ENCODE measurements around the gene XRRA1. TPM values are rescaled to one million over a fixed set of nuclear protein-coding genes. Genes with fewer than 3 reads are reported as not detected.
A peak's percentile ranks its signal among the peaks of the same experiment; 100 is the strongest.

Gene XRRA1
- total and polyA plus RNA-seq, 2 of the 4 experiments (the other 2 are of a cell fraction), result 5.4 to 6.3 TPM

DNA sequence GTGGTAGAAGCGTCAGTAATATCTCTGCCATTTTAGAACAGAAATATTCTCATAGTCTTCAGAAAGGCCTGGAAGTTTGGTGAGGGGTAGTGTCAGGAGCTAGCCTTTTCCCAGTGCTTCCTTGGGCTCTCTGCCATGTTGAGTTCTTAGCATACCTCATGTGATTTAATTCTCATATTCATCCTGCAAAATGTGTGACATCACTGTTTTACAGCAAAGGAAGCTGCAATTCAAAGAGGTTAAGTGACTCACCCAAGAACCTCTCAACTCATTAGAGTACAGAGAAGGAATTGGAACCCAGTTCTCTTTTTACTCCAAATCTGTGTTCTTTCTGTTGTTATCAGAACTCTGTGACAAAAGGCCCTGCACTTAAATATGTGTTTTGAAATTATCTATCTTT lies 128.1 kb downstream of the XRRA1 start:
- peak overlapping the region; percentile 92; the same call in 1 of the 2 replicates for H3K4ac ChIP-seq (ENCODE audit: low read depth, low read length)
- intact Hi-C loops (cut with micrococcal nuclease), result no loop called here
- H3K79me1 ChIP-seq (ENCODE audit: low read depth in 1 of 2, low read length in 2 of 2), result peaks cover 21 to 45% of the 10 kb centered on the region in 2 experiments
- peaks cover 5% of the 10 kb centered on the region; the same call in 1 of the 2 replicates for H3K36me3 ChIP-seq (ENCODE audit: control insufficient read depth, insufficient read depth, low read length)
- peak overlapping the region; percentile 68; the same call in 1 of the 2 replicates for H2BK20ac ChIP-seq (ENCODE audit: low read depth, low read length)
- H4K91ac ChIP-seq (ENCODE audit: insufficient read depth, low read depth, low read length), result peak overlapping the region; percentile 72; the same call in 1 of the 2 replicates
- peak overlapping the region; percentile 78; the same call in 1 of the 2 replicates for H2BK120ac ChIP-seq (ENCODE audit: low read depth, low read length)
- H3K4me2 ChIP-seq (ENCODE audit: low read depth, low read length), result 0 out of 2 replicates have a peak overlapping the region, but pooled peaks have one; percentile 1
- peak overlapping the region; percentile 51; the same call in 2 of the 3 replicates for H2BK15ac ChIP-seq (ENCODE audit: low read depth, low read length)
- BruUV-seq (replicated peaks), result no TSS peak
- 0 out of 2 replicates have a peak, but pooled peaks cover 3% of the 10 kb centered on the region for H3K9me1 ChIP-seq (ENCODE audit: insufficient read depth, low read length)
- ChIA-PET POLR2A (ENCODE audit: unreplicated experiment) (no interaction called here), CTCF (interaction anchor here (0.6 kb wide), 1 partner anchor 1112 kb away, joined by 3 read pairs; no protein-coding TSS in a partner anchor)
- peak; percentile 61 for ATAC-seq (ENCODE audit: low read depth)
- H3K56ac ChIP-seq (ENCODE audit: extremely low read depth, insufficient read depth, low read length), result no peak overlapping the region
- dilution Hi-C loops (cut with HindIII; ENCODE audit: low sequenced_read_pairs, unreplicated experiment), result no loop called here
- peak overlapping the region; percentile 8 to 77; a peak in 2 of 4 replicates for H4K8ac ChIP-seq (ENCODE audit: low read depth in 2 of 2, low read length in 2 of 2)
- no peak overlapping the region for H3K27ac ChIP-seq (ENCODE audit: insufficient read depth, low read length)
- peak overlapping the region; percentile 91 for H2BK5ac ChIP-seq (ENCODE audit: low read depth, low read length, poor library complexity, severe bottlenecking)
- no peak overlapping the region for H3K9ac ChIP-seq (ENCODE audit: low read depth, low read length)
- in situ Hi-C loops (cut with MboI; ENCODE audit: low sequenced_read_pairs), result no loop called here
- WGBS, 2 experiments (ENCODE audit: extremely low coverage in 2 of 2, insufficient read length in 1 of 2), result no CpG with 5 or more reads among the region's 1 CpG
- H4K5ac ChIP-seq (ENCODE audit: low read depth, low read length), result peak overlapping the region; percentile 46; the same call in 1 of the 2 replicates
- peaks cover 19% of the 10 kb centered on the region for H3K4me1 ChIP-seq (ENCODE audit: control insufficient read depth, insufficient read depth, low read length)
- peak overlapping the region; percentile 85 for H3K14ac ChIP-seq (replicated peaks; ENCODE audit: low read depth, low read length)
- H2AK5ac ChIP-seq (ENCODE audit: low read depth, low read length), result peak overlapping the region; percentile 89; the same call in 1 of the 2 replicates
- peak overlapping the region; percentile 80; the same call in 1 of the 2 replicates for H3K18ac ChIP-seq (ENCODE audit: low read depth, low read length)
- no peak overlapping the region for H3K4me3 ChIP-seq (ENCODE audit: insufficient read depth, low read depth, low read length)
- H3K23ac ChIP-seq (ENCODE audit: low read depth, low read length), result peak overlapping the region; percentile 66; the same call in 1 of the 2 replicates
- DNase-seq, result peak; percentile 99
- H2AK9ac ChIP-seq (replicated peaks; ENCODE audit: low read depth, low read length, poor library complexity), result no peak overlapping the region
- peaks cover 10% of the 10 kb centered on the region; the same call in 1 of the 2 replicates for H4K20me1 ChIP-seq (ENCODE audit: insufficient read depth, low read length)
- no peaks in the 10 kb centered on the region for H3K27me3 ChIP-seq (ENCODE audit: control insufficient read depth, insufficient read depth, low read length)
- H3K9me3 ChIP-seq (ENCODE audit: control insufficient read depth, insufficient read depth, low read length), result 0 out of 2 replicates have a peak, but pooled peaks cover 2% of the 10 kb centered on the region
- H2AFZ ChIP-seq (replicated peaks; ENCODE audit: low read length, poor library complexity), result no peak overlapping the region
- TF ChIP-seq, protein P1, sequence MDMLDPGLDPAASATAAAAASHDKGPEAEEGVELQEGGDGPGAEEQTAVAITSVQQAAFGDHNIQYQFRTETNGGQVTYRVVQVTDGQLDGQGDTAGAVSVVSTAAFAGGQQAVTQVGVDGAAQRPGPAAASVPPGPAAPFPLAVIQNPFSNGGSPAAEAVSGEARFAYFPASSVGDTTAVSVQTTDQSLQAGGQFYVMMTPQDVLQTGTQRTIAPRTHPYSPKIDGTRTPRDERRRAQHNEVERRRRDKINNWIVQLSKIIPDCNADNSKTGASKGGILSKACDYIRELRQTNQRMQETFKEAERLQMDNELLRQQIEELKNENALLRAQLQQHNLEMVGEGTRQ (IDR thresholded peaks at IDR 0.05; ENCODE audit: low read depth, low read length), result no peak
- TF ChIP-seq CHD1 (IDR thresholded peaks at IDR 0.05; ENCODE audit: low read depth, low read length), result no peak
- no peak for TF ChIP-seq NFE2L2 (IDR thresholded peaks at IDR 0.05; ENCODE audit: low read depth, low read length)
- TF ChIP-seq POLR2A (IDR thresholded peaks at IDR 0.05; ENCODE audit: low read depth, low read length), result no peak
- no peak for TF ChIP-seq MAZ (IDR thresholded peaks at IDR 0.05; ENCODE audit: borderline replicate concordance, low read depth, low read length)
- no peak for TF ChIP-seq RCOR1 (IDR thresholded peaks at IDR 0.05; ENCODE audit: insufficient replicate concordance, low read length)
- TF ChIP-seq FOS (IDR thresholded peaks at IDR 0.05; ENCODE audit: low read depth, low read length), result peak; percentile 73
- TF ChIP-seq CEBPB (IDR thresholded peaks at IDR 0.05; ENCODE audit: low read depth, low read length), result peak; percentile 62
- TF ChIP-seq BHLHE40 (IDR thresholded peaks at IDR 0.05; ENCODE audit: low read depth, low read length), result peak; percentile 29; the same call in 1 of the 2 replicates
- TF ChIP-seq RFX5 (IDR thresholded peaks at IDR 0.05; ENCODE audit: low read depth, low read length), result no peak
- TF ChIP-seq CTCF (conservative IDR thresholded peaks at IDR 0.05; ENCODE audit: low read depth, low read length), result no peak
- TF ChIP-seq RAD21 (IDR thresholded peaks at IDR 0.05; ENCODE audit: low read length), result no peak
- no peak for TF ChIP-seq ELK1 (IDR thresholded peaks at IDR 0.05; ENCODE audit: borderline replicate concordance, low read depth, low read length)
- TF ChIP-seq MAFK (IDR thresholded peaks at IDR 0.05; ENCODE audit: low read depth, low read length), result no peak
- no peak for TF ChIP-seq MXI1 (IDR thresholded peaks at IDR 0.05; ENCODE audit: borderline replicate concordance, low read depth, low read length)
